Hematopoietic multipotent progenitor cell treated with erythropoietin and hydrocortisone succinate and interleukin-3 and kit ligand, for 17 days (in vitro differentiated cells): ENCODE results near the gene DLG2.

Experiments
- DNase-seq: peaks from one replicate; pipeline ENCODE4 v3.0.0-alpha.2; 2015; ENCODE audit warnings: low spot score

Gene DLG2

DNA sequence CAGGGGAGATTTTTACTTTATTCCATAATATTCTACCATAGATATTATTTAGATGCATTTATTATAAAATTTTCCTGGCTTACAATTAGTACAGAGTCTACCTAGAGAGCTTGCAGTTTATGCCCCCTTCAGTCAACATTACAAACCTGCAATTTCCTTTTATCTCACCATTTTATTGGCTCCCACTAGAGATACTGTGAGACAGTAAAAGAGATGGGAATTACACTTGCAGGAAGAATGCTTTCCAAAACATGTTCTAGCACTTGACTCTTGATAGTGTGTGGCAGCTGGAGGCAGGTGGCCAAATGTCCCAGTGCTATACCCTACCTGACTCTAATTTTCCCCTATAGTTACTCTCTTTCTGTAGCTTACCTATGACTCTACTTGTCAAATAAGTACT is 863.2 kb downstream of the DLG2 start:
- DNase-seq, result no peak

GRCh38 chr11:84757711-84758110 is 869.4 kb downstream of the DLG2 start:
- no peak for DNase-seq

DNA sequence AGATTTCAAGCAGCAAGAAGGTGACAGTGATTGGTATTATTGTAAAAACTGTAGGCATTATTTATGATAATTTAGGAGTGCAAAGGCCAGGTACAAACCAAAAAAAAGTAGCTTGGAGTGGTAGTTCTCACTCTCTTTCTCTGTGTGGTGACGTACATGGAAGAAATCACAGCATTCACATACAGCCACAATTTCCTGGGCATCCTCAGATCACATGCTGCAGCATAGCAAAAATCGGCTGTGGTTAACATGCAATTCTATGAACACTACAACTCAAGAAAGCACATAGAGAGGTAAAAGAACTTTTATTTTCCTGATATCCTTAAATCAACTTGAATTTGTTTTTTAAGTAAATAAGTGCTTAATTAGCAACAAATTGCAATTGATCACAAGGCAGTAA is 875.8 kb downstream of the DLG2 start:
- no peak for DNase-seq

DNA sequence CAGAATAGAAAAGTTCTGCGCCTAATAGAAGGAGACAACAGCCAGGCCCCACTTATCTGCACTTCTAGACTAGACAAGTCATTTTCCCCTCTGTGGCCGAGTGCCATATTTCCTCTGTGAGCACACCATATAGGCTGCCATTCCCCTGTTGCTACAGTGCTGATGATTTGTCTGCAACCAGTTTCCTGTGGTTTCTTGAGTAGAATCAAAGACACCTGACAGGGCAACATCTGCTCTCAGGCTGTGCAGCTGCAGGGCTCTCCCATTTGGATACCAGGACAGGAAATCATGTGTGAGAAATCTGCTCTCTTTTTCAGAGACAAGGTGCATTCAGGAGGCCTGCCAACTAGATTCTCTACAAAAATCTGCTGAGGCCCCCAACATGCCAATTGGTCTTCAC is 879.3 kb downstream of the DLG2 start:
- no peak for DNase-seq

DNA sequence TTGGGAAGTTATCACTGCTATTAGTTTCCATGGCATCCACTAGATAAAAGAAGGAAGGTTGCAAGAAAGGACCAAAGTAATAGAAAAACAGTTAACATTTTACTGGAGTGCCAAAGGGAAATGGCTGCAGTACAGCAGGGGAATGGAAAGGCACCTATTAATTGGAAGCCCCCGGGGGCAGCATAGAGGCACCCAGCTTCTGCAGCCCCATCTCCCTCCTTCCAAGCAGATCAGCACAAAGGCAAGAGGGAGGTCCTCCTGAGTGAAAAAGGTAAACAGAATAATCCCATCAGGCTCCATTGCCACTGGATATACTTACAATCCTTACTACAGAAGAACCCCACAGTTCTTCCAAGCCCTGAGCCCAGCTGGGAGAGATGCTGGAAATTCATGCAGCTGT is 887.1 kb downstream of the DLG2 start:
- DNase-seq, result no peak

GRCh38 chr11:84724256-84724655 is 902.9 kb downstream of the DLG2 start:
- no peak for DNase-seq

DNA sequence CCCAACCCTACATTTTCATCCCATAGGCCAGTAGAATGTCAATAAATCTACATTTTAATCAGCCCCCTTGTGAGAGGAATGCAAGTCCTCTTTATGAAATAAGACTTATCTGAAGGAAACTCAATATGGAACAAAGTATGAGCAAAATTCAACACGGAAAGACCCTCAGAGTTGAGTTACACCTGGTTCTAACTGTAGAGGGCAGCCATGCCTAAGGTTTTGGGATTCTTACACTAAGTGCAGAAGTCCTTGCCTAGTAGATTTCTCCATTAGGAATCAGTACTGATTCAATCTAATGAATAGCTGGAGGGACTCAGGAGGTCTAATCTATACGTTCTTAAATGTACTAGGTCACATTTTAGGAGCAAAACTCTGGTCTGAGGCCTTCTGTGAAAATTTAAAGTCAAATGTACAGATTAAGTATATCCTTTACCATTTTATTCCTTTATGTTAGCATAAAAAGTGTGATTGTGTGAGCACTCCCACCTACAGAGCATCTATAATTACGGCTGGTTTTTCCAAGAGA is 904.5 kb downstream of the DLG2 start:
- no peak for DNase-seq

DNA sequence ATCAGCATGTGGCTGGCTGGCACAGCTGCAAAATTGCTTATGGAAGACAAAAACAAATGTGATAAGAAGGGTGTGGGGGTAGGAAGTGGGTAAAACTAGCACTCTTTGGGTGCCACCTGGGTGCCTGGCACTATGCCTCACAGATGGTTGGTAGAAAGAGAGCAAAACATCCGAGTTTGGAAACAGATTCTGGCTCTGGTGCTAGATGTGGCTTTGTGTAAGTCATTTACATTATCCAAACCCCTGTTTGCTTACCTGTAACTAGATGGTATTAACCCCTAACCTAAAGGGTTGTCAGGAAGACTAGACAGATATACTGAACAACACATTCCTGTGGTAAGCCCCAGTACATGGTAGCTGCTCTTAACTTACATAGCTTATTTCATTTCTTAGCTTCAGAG is 905.6 kb downstream of the DLG2 start:
- DNase-seq, result no peak

DNA sequence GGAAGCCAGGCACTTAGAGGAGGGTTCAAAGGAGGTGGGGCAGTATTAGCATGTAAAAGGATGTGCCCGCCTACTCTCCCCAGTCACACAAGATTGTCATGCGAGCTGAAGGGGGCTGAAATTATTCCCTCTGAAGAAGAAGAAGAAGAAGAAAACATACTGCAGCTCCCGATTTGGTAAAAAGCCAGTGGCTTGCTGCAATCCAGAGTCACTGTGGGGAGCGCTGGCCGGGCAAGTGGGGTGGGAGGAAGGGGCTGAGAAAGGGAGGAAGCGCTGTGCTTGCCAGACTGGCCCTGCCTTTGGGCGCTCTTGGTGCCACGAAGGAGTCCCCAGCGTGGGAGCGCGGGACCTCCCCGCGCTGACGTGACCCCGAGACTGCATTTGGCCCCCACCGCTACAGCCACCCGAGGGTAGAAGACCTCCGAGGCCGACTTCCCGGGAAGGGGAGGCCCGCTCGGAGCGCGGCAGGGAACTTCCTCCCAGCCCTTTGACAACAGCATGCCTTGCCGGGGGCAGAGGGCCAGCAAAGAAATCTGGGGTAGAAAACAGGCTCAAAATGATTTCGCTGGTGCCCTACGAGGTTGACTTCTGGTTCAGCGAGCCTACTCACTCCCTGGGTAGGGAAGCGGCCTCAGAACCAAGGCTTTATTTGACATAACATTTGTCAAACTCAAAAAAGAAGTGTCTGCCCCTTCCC is 906.3 kb downstream of the DLG2 start:
- no peak for DNase-seq

GRCh38 chr11:84719935-84720577 is 907.1 kb downstream of the DLG2 start:
- no peak for DNase-seq

DNA sequence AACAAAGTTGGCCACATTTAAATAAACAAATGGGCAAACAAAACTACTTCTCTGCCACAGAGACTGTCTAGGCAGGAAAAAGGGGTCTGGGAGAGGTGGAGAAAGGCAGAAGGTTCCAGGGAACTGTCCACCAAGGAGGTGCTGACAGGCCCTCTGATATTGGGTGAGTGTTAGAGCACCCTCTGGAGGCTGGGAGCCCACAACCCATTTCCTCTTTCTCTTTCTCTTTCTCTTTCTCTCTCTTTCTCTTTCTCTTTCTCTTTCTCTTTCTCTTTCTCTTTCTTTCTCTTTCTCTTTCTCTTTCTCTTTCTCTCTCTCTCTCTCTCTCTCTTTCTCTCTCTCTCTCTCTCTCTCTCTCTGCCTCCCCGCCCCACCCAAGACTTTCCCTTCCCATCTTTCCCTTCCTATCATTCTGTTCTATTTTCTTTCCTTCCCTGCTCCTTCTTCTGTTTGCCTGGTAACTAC is 912.8 kb downstream of the DLG2 start:
- DNase-seq, result no peak

DNA sequence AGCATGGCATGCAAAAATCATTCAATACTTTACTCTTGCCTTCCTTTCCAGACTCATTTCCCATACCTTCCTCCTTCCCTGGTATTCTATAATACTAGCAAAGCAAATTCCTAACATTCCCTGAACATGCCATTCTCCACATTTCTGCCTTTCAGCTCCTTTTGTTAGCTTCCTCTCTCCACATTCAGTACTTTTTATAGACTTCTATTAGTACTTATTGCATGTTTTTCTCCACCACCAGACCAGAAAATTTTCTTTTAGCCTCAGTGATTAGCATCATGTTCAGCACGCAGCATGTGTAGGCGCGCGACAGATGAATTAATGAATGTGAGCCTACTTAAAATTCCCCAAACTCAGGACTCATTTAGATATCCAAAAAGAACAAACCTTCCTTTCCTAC is 935.3 kb downstream of the DLG2 start:
- DNase-seq, result no peak

DNA sequence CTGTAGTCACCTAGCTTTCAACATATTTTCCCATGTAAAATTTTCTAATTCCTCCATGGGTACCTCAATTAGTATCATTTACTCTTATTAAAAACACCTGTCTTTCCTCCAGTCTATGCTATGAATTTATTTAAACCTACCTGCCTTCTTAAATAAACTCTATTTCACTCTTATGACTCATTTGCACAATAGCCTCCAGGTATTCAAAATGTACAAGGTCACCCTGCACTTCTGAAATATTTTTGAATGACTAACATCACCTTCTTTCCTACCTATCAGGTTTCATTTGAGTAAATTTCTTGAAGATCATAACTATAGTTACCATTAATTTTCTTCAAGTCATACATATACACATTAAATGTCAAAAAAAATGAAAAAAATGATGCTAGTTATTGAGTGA is 939.7 kb downstream of the DLG2 start:
- no peak for DNase-seq

GRCh38 chr11:84686716-84687115 is 940.4 kb downstream of the DLG2 start:
- no peak for DNase-seq

DNA sequence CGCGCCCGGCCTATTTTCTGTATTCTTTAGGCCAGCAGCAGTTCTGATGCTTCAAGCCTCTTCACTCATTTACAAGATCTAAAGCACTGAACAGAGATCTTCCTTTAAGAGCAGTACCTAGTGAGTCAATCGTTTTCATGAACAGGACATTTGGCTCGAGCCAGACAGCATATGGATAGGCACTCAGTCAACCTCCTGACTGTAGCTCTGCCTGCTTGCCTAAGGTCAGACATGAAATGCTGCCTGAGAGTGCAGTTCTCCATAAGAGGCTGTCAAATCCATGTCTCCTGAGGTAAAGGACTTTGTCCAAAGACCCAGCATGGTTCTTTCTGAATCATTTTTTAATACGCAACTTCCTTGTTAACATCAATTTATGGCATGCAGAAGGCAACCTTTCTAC is 941.2 kb downstream of the DLG2 start:
- no peak for DNase-seq

DNA sequence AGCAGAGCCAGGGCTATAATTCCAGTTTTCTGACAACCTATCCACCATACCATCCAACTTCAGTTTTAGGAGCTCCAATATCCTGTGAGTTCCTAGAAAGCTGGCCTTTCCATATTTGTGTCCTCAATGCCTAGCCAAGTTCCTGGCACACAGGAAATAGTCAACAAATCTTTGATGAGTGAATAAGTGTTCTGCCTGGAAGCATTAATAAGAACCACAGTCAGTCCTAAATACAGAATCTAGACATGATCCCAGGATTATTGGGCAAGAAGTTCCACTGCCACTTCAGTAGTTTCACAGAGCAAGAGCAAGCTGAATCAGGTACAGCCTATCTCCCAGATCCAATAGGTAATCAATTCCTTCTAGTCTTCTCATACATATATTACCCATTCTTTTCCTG is 942.0 kb downstream of the DLG2 start:
- no peak for DNase-seq

DNA sequence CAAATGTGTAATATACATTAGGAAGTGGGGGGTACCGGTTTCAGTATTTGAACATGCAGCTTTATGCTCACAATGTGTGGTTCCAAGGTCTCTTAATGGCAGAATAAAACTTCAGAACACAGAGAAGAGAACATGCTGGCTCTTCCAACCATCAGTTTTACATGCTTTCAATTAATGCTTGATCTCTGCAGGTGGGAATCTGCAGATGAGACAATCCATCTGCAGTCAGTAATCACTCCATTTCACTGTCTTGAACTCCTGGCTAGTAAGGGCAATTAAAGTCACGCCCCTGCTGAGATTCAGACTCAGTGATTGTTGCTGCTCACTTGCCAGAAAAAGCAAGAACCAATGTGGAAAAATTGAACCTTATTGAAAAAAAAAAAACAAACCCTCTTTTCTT is 945.7 kb downstream of the DLG2 start:
- no peak for DNase-seq

DNA sequence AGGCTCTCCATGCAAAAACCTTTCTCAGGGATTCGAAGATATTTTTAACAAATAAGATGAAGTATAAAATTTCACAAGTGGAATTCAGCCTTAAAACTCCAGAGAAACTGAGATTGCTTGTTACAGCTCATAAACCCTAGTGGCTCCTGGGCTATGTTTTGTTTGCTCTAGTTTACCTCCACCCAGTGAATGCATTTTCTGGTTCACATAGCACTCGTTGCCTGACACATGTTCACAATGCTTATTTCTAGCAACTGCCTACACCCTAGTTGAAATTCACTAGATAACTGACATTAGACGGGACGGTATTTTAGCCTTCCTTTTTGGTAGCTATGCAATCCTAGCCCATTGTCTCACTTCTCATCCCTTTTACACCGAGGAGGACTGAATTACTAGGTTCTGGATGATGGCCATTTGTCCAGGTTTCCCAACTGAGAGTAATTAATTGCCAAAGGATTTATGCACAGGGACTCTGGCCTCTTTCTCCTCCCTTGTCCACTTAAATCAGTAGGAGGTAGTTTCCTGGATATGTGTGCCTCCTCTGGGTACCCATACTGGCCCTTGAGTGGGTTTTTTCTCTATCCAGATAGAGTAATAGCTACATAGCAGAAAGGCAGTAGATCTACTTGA is 951.6 kb downstream of the DLG2 start:
- no peak for DNase-seq

GRCh38 chr11:84673753-84674152 is 953.4 kb downstream of the DLG2 start:
- DNase-seq, result no peak

- no peak for DNase-seq
Observed at GRCh38 chr11:84671325-84671999, 955.7 kb downstream of the DLG2 start.

GRCh38 chr11:84663731-84664130 is 963.4 kb downstream of the DLG2 start:
- DNase-seq, result no peak

DNA sequence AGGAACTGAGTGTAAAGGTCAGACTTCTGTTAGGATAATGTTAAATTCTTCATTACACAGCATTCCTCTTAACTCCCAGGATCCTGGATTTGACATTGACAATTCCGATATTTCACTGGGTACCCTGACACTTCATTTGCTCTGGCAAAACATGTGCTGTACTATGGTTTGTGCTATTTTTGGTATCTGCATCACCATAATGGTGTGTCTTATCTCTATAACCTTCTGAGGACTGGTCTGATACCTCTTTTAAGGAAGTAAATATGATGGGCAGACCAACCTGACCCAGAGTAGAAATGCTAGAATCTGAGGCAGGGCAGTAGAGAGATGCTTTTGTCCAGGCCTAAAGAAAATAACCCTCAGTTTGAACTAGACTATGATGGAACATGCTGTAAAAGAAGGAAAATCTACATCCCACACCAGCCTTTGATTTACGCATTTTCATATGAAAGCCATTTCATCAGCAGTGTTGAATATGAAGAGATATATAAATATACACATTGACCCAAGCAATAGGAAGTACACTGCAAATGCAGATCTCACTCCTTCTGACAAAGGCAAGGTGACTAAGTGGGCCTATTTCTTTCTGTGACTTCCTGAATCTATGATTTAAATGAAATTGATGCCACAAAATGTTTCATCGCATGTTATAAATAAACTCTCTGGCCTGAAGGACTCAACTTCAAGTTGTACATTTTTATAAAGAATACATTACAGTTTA is 966.7 kb downstream of the DLG2 start:
- no peak for DNase-seq
